Glomerular endothelial cell (primary cell): Measurements from ENCODE around the gene JAM3. TPM values are rescaled to one million over a fixed set of nuclear protein-coding genes. Genes with fewer than 3 reads are reported as not detected.

Source experiments
- DNase-seq: peaks from one replicate; pipeline ENCODE4 v3.0.0-alpha.2; 2011; ENCODE audit warnings: low read depth, low spot score; ENCODE audit errors: extremely low read depth
- total RNA-seq: library from RNA; depleted of rRNA; stranded (reverse); fragments of >200 nt; gene quantifications from 2 replicates; pipeline ENCODE4 v1.2.3, GENCODE V29; 2015

JAM3 gene
- total RNA-seq, 1 donor from 2014 or later: 108 TPM

DNA sequence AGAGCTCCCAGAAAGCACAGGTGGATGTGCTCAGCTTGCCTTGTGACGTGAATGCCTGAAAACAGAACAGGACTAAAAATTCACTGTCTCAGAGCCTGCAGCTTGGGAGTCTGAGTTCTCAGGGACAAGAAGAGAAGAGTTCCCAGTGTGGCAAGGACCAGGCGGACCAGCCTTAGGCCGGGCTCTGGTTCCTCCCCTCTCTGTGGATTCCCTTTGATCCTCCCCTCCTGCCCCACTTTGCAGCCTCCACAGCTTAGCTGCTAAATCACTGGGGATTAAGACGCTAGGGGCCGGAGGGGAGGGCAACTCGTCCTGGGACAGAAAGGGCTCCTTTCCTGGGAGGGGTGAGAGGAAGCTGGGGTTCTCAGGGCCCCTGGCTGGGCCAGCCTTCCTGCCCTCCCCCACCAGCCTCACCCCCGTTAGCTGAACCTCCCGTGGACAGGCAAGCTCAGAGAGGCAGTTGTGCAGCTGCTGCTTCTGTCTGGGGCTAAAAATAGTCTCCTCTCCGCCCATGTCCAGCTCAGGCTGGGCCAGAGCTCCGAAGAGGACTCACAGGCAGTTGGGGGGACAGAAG lies 29.9 kb upstream of the JAM3 start:
- no peak for DNase-seq

GRCh38 chr11:134039726-134040385 lies 29.0 kb upstream of the JAM3 start:
- no peak for DNase-seq

GRCh38 chr11:134040386-134041302 lies 28.2 kb upstream of the JAM3 start:
- DNase-seq: no peak

DNA sequence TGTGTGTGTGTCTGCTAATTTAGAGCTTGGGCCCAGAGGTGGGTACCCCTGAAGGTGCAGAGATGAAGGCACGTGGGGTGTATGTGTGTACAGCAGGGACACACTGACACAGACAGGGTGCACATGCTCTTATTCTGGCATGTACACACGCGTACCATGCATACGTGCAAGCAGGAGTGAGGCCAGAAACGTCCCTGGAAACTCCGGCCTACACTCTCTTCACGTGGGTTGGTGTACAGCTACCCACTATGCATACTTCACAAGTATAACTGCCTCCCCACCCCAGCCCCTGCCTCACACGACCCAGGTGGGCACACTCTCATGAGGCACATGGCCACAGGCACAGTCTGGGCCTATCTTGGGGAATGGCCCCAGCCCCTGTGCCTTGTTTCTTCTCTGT lies 27.5 kb upstream of the JAM3 start:
- no peak for DNase-seq

DNA sequence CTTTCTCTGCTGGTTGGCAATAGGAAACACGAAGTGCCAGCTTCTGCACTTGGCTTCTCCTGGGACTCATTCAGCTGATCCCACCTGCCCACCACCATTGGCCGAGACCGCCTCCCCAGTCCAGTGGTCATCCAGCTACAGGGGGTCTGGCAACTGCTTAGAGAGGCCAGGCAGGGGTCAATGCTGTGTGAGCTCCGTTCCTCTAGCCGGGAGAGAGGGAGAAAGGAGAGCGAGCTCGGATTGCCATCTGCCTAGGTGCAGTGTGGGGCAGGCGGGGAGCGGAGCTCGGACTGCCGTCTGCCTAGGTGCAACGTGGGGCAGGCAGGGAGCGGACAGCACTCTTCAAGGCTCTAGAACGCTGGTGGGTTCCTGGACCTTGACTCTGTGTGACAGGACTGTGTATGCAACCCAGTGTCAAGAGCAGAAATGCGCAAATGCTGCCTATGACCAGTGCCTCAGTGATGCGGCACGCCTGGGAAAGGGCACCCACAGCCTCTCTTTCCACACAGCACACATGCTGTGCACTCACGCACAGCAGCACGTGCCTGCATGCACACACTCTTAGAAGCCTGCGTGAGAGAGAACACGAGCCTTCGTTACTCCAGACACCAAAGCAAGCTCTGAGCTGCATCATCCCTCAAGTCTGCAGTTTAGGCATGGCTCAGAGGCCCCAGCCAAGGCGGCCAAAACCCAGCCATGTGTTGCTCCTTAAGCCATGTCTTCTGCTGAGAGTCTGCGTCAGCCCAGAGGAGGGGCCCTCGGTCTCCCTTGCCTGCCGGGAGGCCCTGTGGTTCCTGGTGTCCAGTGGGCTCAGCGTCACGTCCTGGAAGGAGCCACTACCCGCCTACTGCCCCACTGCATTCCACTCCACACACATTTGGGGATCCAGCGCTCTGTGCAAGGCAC lies 26.8 kb upstream of the JAM3 start:
- no peak for DNase-seq

DNA sequence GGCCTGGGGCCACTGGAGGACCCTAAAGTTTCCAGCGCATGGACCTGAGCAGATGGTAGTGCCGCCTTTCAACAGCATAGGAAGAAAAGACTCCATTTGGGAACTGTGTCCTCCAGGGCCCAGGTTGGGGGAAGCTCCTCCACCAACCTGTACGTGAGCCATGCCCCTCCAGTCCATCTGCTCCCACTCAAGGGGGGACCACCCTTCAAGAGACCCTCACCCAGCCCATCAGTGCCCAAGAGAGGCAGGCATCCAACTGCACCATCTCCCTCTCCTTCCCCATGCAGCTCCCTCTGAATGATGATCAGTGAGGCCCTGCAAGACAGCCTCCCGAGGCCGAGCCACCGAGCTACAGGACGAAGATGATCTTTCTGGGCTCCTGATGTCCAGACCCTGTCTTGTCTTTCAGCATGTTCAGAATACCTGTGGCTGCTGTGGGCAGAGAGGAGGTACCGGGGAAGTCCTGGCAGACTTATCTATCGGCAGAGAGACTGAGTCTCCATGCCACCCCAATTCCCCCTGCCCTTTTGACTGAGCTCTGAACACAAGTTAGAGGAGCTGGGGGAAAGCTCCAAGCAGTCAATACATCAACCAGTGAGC lies 25.0 kb upstream of the JAM3 start:
- no peak for DNase-seq

GRCh38 chr11:134044514-134045284 lies 24.2 kb upstream of the JAM3 start:
- no peak for DNase-seq

GRCh38 chr11:134045799-134046635 lies 22.9 kb upstream of the JAM3 start:
- DNase-seq: no peak

DNA sequence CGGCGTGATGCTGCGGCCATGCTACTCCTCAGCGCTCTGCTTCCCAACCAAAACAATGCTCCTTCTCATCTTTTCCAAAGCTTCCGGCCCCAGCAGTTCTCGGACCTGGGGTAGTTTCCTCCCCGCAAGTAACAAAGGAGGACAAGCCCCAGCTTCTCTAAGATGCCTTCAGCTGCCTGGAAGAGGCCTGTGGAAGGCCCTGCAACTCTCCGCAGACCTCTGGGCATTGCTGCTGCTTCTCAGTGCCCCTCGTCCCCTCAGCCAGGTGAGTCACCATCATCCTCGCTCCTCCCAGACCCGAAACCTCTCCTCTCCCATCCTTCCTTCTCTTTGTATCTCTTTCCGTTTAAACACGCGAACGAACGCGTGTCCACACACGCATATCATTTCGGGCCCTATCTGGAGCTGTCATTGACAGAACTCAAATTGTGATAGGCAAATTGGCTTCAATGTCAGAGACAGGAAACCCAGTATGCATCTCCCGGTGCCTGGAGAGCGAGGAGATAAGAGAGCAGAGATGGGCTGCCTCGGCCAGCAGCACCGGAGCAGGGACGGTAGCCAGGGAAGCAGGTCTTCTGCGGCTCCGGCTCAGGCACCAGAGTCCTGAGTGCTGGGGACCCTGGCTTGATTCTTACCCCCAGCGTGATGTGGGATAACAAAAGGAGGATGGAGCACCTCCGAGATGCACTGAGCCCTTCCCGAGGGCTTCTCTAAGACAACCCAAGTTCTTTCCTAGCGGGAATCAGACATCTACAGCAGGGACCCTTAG lies 22.0 kb upstream of the JAM3 start:
- no peak for DNase-seq

GRCh38 chr11:134047586-134047999 lies 21.3 kb upstream of the JAM3 start:
- DNase-seq: no peak

GRCh38 chr11:134048028-134048427 lies 20.8 kb upstream of the JAM3 start:
- DNase-seq: no peak

DNA sequence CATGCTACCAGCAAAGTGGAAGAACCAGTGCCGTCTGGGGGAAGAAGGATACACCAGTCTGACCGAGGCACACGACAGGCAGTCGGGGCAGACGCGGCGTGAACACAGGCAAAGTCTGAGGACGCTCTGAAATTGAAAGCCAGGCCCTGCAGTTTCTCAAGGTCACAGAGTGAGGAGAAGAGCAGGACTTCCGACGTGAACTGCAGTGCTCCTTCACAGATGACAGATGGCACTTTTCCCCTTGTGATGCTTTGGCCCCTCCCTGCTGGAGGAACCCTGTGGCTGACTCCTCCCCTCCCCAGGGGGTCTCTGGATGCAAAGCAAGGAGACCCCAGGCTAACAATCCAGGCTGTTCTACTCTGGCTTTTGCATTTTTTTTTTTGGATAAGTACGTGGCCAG lies 19.6 kb upstream of the JAM3 start:
- no peak for DNase-seq

DNA sequence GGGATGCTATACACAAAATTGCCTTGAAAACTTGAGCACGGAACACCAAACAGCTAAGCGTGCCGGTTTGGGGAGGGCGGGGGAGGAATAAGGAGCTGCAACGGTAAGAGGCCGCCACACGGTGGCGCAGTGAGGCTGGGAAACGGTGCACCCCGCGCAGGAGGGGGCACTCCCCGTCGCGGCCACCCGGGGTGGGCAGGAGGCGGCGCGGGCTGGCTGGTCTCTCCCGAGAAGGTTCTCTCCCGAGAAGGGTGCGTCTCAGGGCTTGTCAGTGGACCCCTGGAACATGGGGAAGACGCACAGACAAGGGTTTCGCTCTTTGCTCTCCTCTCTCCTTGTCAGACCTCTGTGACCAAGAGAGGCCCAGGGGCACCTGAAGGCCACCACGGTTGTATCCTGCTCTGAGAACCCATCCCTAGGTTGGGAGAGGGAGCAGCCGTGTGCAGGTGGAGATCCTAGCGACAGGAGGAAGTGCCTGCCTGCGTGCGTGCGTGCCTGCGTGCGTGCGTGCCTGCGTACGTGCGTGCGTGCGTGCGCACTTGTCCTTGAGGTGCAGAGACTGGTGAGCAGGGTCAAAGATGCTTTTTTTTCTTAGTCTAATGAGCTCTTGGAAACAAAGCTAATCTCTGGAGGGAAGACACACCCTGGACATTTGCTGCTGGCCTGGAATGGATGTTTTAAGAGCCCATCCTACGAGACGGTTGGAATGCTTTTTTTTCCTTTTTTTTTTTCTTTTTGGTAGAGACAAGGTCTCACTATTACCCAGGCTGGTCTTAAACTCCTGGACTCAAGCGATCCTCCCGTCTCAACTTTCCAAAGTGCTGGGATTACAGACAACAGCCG lies 18.1 kb upstream of the JAM3 start:
- DNase-seq: no peak

DNA sequence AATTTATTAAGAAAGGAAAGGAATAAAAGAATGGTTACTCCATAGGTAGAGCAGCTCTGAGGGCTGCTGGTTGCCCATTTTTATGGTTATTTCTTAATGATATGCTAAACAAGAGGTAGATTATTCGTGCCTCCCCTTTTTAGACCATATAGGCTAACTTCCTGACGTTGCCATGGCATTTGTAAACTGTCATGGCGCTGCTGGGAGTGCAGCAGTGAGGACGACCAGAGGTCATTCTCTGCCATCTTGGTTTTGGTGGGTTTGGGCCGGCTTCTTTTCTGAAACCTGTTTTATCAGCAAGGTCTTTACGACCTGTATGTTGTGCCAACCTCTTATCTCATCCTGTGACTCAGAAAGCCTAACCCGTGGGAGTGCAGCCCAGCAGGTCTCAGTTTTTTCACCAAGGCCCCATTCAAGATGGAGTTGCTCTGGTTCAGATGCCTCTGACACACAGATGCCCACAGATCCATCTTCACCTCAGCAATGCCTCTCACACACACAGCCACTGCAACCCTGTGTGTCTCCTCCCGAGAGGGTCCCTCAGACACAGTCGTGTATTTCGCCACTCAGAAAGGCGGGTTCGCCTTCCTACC lies 16.4 kb upstream of the JAM3 start:
- no peak for DNase-seq

GRCh38 chr11:134052988-134053945 lies 15.6 kb upstream of the JAM3 start:
- DNase-seq: no peak

DNA sequence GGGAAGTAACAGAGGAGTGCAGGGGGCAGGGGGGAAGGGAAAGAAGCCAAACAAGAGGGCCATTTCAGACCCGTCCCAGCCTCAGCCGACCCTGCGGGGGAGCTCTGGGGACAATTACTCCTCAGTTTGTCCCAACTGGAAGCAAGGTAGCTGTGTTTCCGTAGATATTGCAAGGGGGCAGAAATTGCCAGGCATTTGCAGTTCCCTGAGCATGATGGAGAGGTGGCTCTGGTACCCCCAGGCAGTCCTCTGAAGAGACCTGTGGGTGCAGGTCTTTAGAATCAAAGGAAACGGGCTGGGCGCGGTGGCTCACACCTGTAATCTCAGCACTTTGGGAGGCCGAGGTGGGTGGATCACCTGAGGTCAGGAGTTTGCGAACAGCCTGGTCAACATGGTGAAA lies 13.8 kb upstream of the JAM3 start:
- no peak for DNase-seq
